ENCODE measurements around the gene C6orf15.

C6orf15 gene

GRCh38 chr6:31129130-31129529 is 16.8 kb upstream of the C6orf15 start:
- no peak for DNase-seq

GRCh38 chr6:31128093-31128676 is 15.8 kb upstream of the C6orf15 start:
- peak; percentile 76 for DNase-seq

GRCh38 chr6:31126396-31127175 is 14.2 kb upstream of the C6orf15 start:
- DNase-seq = no peak

- DNase-seq = no peak
Observed at GRCh38 chr6:31125586-31126363, 13.4 kb upstream of the C6orf15 start.

- DNase-seq = no peak
Observed at GRCh38 chr6:31125162-31125561, 12.8 kb upstream of the C6orf15 start.

GRCh38 chr6:31122791-31123706 is 10.7 kb upstream of the C6orf15 start:
- no peak for DNase-seq

- DNase-seq = no peak
Observed at GRCh38 chr6:31121131-31121790, 8.9 kb upstream of the C6orf15 start.

- DNase-seq = no peak
Observed at GRCh38 chr6:31120151-31120915, 8.0 kb upstream of the C6orf15 start, which contains the start of gene CDSN. Gene CDSN, minus strand, starts transcription at chr6:31120446. Its CDS starts 27 bp downstream, at chr6:31120419.

GRCh38 chr6:31118178-31118577 is 5.8 kb upstream of the C6orf15 start:
- no peak for DNase-seq

GRCh38 chr6:31116661-31117385 is 4.4 kb upstream of the C6orf15 start:
- no peak for DNase-seq

GRCh38 chr6:31115941-31116560 is 3.7 kb upstream of the C6orf15 start:
- no peak for DNase-seq

- DNase-seq = no peak
Observed at GRCh38 chr6:31114970-31115849, 2.8 kb upstream of the C6orf15 start.

GRCh38 chr6:31114541-31114878 is 2.1 kb upstream of the C6orf15 start, which contains the start of gene PSORS1C1:
Gene PSORS1C1, plus strand, starts transcription at chr6:31114800. Its CDS starts 14,833 bp downstream, at chr6:31129633.
- no peak for DNase-seq

GRCh38 chr6:31113861-31114540 is 1.6 kb upstream of the C6orf15 start:
- DNase-seq = no peak

- no peak for DNase-seq
Observed at GRCh38 chr6:31111712-31112111, 663 bp downstream of the C6orf15 start.

GRCh38 chr6:31110825-31111582 is 1.4 kb downstream of the C6orf15 start:
- no peak for DNase-seq

- no peak for DNase-seq
Observed at GRCh38 chr6:31107052-31107451, 5.3 kb downstream of the C6orf15 start.

- no peak for DNase-seq
Observed at GRCh38 chr6:31103136-31103535, 9.2 kb downstream of the C6orf15 start.
